T-helper 2 cell treated with Interferon-gamma antibody and Interleukin-4, amounts not matched to agents 5 μg/mL and 100 μg/mL, for 36 hours (primary cell): ENCODE data around the gene DDX47.

Experiments
- DNase-seq: peaks from one replicate; pipeline ENCODE4 v3.0.0; 2021; ENCODE audit warnings: low spot score
- H3K27ac Mint-ChIP-seq: one replicate; pipeline ENCODE4 v1.8.0; 2021; ENCODE audit warnings: mild to moderate bottlenecking, mixed read lengths
- H3K27me3 Mint-ChIP-seq: one replicate; pipeline ENCODE4 v1.8.0; 2021; ENCODE audit warnings: low read depth, mixed read lengths
- H3K36me3 Mint-ChIP-seq: one replicate; pipeline ENCODE4 v1.8.0; 2021; ENCODE audit warnings: low read depth, mixed read lengths
- H3K4me1 Mint-ChIP-seq: one replicate; pipeline ENCODE4 v1.8.0; 2021; ENCODE audit warnings: low read depth, mixed read lengths
- H3K4me3 Mint-ChIP-seq: one replicate; pipeline ENCODE4 v1.8.0; 2022; ENCODE audit warnings: mild to moderate bottlenecking, moderate library complexity, mixed read lengths
- H3K9me3 Mint-ChIP-seq: one replicate; pipeline ENCODE4 v1.8.0; 2021; ENCODE audit warnings: mixed read lengths

Gene DDX47

DNA sequence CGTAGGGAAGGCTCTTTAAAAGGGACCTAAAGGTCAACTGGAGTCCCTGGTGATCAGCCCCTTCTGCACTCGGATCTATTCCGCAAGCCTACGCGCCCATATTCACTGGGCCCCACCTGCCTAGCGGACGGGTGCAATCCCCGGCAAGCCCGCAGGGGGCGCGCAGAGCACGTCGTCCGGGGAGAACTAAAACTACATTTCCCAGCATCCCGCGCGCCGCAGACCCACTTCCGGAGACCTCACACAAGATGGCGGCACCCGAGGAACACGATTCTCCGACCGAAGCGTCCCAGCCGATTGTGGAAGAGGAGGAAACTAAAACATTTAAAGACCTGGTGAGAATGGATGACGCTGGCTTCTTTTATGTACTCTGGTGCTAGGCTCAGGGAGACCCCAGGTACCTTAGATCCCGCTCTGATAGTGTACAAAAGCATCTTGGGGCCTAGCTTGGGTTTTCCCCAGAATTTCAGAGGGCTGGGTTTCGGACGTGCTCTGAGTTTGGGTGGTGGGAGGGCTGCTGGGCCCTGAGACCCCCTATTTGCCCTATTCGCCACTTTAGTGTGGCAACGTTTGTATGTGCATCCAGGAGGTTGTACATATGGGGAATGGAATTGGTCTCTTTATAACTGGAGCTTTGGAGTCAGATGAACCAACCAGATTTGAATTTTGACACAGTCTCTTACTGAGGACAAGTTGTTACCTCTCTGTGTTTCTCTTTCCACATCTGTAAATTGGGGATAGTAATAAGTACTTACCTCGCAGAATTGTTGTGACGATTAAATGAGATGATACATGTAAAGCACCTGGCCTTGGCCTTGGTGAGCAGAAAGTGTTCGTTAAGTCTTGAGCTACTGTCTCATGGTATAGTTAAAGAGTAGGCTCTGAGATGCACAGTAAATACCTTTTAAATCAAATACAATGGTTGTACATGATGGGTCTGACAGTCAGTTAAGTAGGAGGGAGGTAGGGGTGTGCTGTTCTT is at the start of gene DDX47:
DDX47 (plus strand) TSS at position 227 of the 982 bp plus-strand sequence; CDS start at position 249, 22 bp downstream.
- H3K27ac Mint-ChIP-seq: peak within 1 kb of the TSS; percentile 95
- H3K36me3 Mint-ChIP-seq: peaks cover 32% of the 10 kb centered on the region
- peak; percentile 95 for DNase-seq
- H3K4me3 Mint-ChIP-seq: peak within 1 kb of the TSS; percentile 92
- H3K9me3 Mint-ChIP-seq: no peaks in the 10 kb centered on the region
- peaks cover 48% of the 10 kb centered on the region for H3K4me1 Mint-ChIP-seq
- no peaks in the 10 kb centered on the region for H3K27me3 Mint-ChIP-seq

- no peak overlapping the region for H3K27ac Mint-ChIP-seq
- no peaks in the 10 kb centered on the region for H3K27me3 Mint-ChIP-seq
Observed at GRCh38 chr12:12764824-12765223, 48.3 kb upstream of the DDX47 start.

DNA sequence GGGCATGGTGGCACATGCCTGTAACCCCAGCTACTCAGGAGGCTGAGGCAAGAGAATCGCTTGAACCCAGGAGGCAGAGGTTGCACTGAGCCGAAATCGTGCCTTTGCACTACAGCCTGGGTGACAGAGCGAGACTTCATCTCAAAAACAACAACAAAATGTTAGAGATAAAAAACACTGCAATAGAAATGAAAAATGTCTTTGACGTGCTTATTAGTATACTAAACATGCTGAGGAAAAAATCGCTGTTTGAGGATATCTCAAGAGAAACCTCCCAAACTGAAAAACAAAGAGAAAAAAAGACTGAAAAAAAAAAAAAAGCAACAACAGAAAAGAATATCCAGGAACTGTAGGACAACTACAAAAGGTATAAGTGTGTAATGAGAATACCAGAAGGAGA is 42.9 kb upstream of the DDX47 start:
- H3K4me3 Mint-ChIP-seq: no peak overlapping the region
- no peak for DNase-seq
- H3K36me3 Mint-ChIP-seq: peaks cover 33% of the 10 kb centered on the region
- no peak overlapping the region for H3K27ac Mint-ChIP-seq
- no peaks in the 10 kb centered on the region for H3K4me1 Mint-ChIP-seq
- no peaks in the 10 kb centered on the region for H3K27me3 Mint-ChIP-seq
- H3K9me3 Mint-ChIP-seq: peaks cover 24% of the 10 kb centered on the region

More at GRCh38 chr12:12764824-12765223, 48.3 kb upstream of the DDX47 start:
- no peak for DNase-seq
- Mint-ChIP-seq H3K36me3 (peaks cover 35% of the 10 kb centered on the region), H3K4me1 (no peaks in the 10 kb centered on the region), H3K9me3 (peaks cover 17% of the 10 kb centered on the region), H3K4me3 (no peak overlapping the region)

GRCh38 chr12:12774791-12775190 is 38.4 kb upstream of the DDX47 start:
- no peak overlapping the region for H3K4me3 Mint-ChIP-seq
- no peaks in the 10 kb centered on the region for H3K4me1 Mint-ChIP-seq
- no peak for DNase-seq
- peaks cover 20% of the 10 kb centered on the region for H3K36me3 Mint-ChIP-seq
- peaks cover 11% of the 10 kb centered on the region for H3K9me3 Mint-ChIP-seq
- no peaks in the 10 kb centered on the region for H3K27me3 Mint-ChIP-seq
- no peak overlapping the region for H3K27ac Mint-ChIP-seq

DNA sequence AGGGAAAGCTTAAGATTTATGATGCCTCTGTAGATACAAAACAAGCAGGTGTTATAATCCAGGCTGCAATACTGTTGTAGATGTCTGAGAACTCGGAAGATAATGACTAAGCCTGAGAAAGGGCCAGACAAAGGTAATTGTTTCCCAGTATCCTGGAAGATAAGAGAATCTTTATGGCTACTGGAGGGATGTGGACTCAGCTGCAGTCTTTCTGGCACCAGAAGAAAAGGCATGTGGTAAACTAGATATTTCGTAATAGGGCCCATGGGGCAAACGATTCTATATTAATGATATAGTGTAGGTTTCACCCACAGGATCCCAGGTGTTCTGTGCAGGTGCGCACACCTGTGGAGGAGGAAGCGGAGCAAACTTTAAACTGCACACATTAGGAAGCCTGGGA is 36.9 kb upstream of the DDX47 start:
- Mint-ChIP-seq H3K4me1 (no peaks in the 10 kb centered on the region), H3K4me3 (no peak overlapping the region), H3K36me3 (peaks cover 15% of the 10 kb centered on the region), H3K27ac (no peak overlapping the region), H3K27me3 (no peaks in the 10 kb centered on the region), H3K9me3 (no peaks in the 10 kb centered on the region)
- DNase-seq: no peak

GRCh38 chr12:12777092-12777491 is 36.1 kb upstream of the DDX47 start:
- Mint-ChIP-seq H3K36me3 (peaks cover 11% of the 10 kb centered on the region), H3K27ac (no peak overlapping the region)

GRCh38 chr12:12779007-12779406 is 34.1 kb upstream of the DDX47 start:
- H3K4me1 Mint-ChIP-seq: peaks cover 3% of the 10 kb centered on the region
- no peak for DNase-seq
- no peak overlapping the region for H3K27ac Mint-ChIP-seq
- H3K36me3 Mint-ChIP-seq: peaks cover 11% of the 10 kb centered on the region
- H3K9me3 Mint-ChIP-seq: no peaks in the 10 kb centered on the region
- H3K4me3 Mint-ChIP-seq: no peak overlapping the region
- no peaks in the 10 kb centered on the region for H3K27me3 Mint-ChIP-seq

More at GRCh38 chr12:12777092-12777491, 36.1 kb upstream of the DDX47 start:
- H3K27me3 Mint-ChIP-seq: no peaks in the 10 kb centered on the region
- no peak for DNase-seq
- no peaks in the 10 kb centered on the region for H3K4me1 Mint-ChIP-seq
- H3K4me3 Mint-ChIP-seq: no peak overlapping the region
- no peaks in the 10 kb centered on the region for H3K9me3 Mint-ChIP-seq

GRCh38 chr12:12779529-12779928 is 33.6 kb upstream of the DDX47 start:
- no peaks in the 10 kb centered on the region for H3K27me3 Mint-ChIP-seq
- H3K36me3 Mint-ChIP-seq: peaks cover 11% of the 10 kb centered on the region
- peaks cover 7% of the 10 kb centered on the region for H3K4me1 Mint-ChIP-seq
- no peak overlapping the region for H3K4me3 Mint-ChIP-seq
- no peaks in the 10 kb centered on the region for H3K9me3 Mint-ChIP-seq
- H3K27ac Mint-ChIP-seq: no peak overlapping the region
- no peak for DNase-seq

- no peak overlapping the region for H3K27ac Mint-ChIP-seq
- no peaks in the 10 kb centered on the region for H3K9me3 Mint-ChIP-seq
- H3K36me3 Mint-ChIP-seq: peaks cover 9% of the 10 kb centered on the region
- no peak overlapping the region for H3K4me3 Mint-ChIP-seq
- peaks cover 37% of the 10 kb centered on the region for H3K4me1 Mint-ChIP-seq
- no peaks in the 10 kb centered on the region for H3K27me3 Mint-ChIP-seq
- DNase-seq: no peak
Observed at GRCh38 chr12:12784116-12784515, 29.0 kb upstream of the DDX47 start.

DNA sequence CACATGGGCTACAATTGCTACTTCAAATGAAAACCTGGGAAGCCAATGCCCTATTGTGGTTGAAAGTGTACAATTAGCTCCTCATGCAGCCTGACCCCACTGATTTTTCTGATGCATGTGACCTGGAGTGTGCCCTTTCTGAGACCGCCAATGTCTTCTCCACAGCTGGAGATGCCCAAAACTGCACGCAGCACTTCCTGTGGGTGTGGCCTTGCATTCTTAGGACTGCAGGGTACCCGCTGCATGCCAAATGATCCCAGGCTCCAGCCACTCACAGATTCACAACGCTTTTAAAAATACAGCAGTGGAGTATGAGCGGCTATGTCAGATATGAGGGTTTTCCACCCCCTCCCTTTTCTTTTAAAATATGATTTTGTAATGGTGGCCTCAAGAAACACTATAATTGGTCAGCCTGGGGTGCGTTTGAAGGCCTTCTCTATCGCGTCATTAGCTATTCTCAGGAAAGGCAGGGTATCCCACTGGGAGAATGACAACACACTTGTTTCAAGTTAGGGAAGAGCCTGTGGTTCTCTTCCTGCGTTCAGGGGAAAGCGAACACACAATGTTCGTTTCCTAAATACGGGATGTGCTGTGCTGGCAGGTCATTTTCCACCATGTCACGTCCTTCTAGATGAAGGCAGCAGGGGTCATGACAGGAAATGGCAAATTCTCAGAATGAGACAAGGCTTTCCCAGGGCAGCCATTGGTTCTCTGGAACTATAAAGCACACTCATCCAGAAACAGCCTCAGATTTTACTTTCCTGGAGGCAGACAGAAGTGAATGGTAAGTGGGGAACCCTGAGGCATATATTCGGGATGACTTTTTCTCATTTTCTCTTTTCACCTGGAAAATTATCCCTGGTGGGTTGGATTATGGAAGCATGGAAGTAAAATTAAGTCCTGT is 28.0 kb upstream of the DDX47 start, which contains the start of gene APOLD1:
APOLD1 (plus strand) TSS at position 749 of the 904 bp plus-strand sequence; CDS start at position 782, 33 bp downstream.
- peak within 1 kb of the TSS; percentile 36 for H3K27ac Mint-ChIP-seq
- peaks cover 7% of the 10 kb centered on the region for H3K36me3 Mint-ChIP-seq
- H3K9me3 Mint-ChIP-seq: no peaks in the 10 kb centered on the region
- peak within 1 kb of the TSS; percentile 74 for H3K4me3 Mint-ChIP-seq
- H3K27me3 Mint-ChIP-seq: no peaks in the 10 kb centered on the region
- DNase-seq: no peak
- peaks cover 39% of the 10 kb centered on the region for H3K4me1 Mint-ChIP-seq

- Mint-ChIP-seq H3K4me3 (peak overlapping the region; percentile 74), H3K9me3 (no peaks in the 10 kb centered on the region), H3K27ac (peak overlapping the region; percentile 36), H3K36me3 (peaks cover 7% of the 10 kb centered on the region), H3K4me1 (peaks cover 39% of the 10 kb centered on the region), H3K27me3 (no peaks in the 10 kb centered on the region)
- no peak for DNase-seq
Observed at GRCh38 chr12:12786351-12786705, 26.8 kb upstream of the DDX47 start.

- Mint-ChIP-seq H3K27me3 (no peaks in the 10 kb centered on the region), H3K4me1 (peaks cover 39% of the 10 kb centered on the region), H3K36me3 (peaks cover 7% of the 10 kb centered on the region)
Observed at GRCh38 chr12:12786706-12787601, 26.2 kb upstream of the DDX47 start.

DNA sequence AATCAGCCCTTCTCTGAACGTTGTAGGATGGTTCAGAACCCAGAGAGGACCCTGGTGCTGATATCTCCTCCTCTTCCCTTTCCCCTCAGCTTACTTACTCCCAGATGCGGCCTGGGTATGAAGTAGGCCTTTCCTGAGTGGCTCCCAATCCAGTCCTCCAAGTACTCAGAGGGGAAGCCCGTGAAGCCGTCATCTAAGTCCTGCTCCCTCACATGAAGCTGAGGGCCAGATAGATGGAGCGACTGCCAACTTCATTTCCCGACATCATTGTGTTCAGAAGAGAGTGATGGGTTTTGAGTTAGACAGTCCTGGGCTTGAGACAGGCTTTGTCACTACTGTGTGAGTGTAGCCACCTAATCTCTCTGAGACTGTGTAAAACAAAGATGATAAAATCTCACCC is 25.0 kb upstream of the DDX47 start:
- no peaks in the 10 kb centered on the region for H3K9me3 Mint-ChIP-seq
- H3K27ac Mint-ChIP-seq: peak overlapping the region; percentile 89
- H3K27me3 Mint-ChIP-seq: no peaks in the 10 kb centered on the region
- H3K4me1 Mint-ChIP-seq: peaks cover 36% of the 10 kb centered on the region
- H3K4me3 Mint-ChIP-seq: peak overlapping the region; percentile 85
- no peak for DNase-seq
- H3K36me3 Mint-ChIP-seq: peaks cover 2% of the 10 kb centered on the region

More at GRCh38 chr12:12786706-12787601, 26.2 kb upstream of the DDX47 start:
- peak; percentile 78 for DNase-seq
- H3K27ac Mint-ChIP-seq: peak overlapping the region; percentile 89
- H3K9me3 Mint-ChIP-seq: no peaks in the 10 kb centered on the region
- peak overlapping the region; percentile 85 for H3K4me3 Mint-ChIP-seq
